ENCODE results near the gene SPTBN1.
A peak's percentile ranks its signal among the peaks of the same experiment; 100 is the strongest.

SPTBN1 gene

GRCh38 chr2:54595999-54596902 lies 140.1 kb downstream of the SPTBN1 start:
- DNase-seq, result no peak

- DNase-seq, result no peak
These were observed 141.2 kb downstream of the SPTBN1 start for GRCh38 chr2:54597153-54597848.

GRCh38 chr2:54598347-54599325 lies 142.5 kb downstream of the SPTBN1 start:
- DNase-seq, result no peak

- DNase-seq, result no peak
These were observed 143.2 kb downstream of the SPTBN1 start for GRCh38 chr2:54599326-54599710.

GRCh38 chr2:54599914-54600313 lies 143.8 kb downstream of the SPTBN1 start:
- peak; percentile 56 for DNase-seq

- DNase-seq, result no peak
These were observed 145.2 kb downstream of the SPTBN1 start for GRCh38 chr2:54601339-54601738.

GRCh38 chr2:54602736-54603322 lies 146.7 kb downstream of the SPTBN1 start:
- DNase-seq, result no peak

GRCh38 chr2:54603357-54603756 lies 147.2 kb downstream of the SPTBN1 start:
- DNase-seq, result no peak

- no peak for DNase-seq
These were observed 147.7 kb downstream of the SPTBN1 start for GRCh38 chr2:54603796-54604195.

- no peak for DNase-seq
These were observed 148.7 kb downstream of the SPTBN1 start for GRCh38 chr2:54604871-54605270.

GRCh38 chr2:54605836-54606235 lies 149.7 kb downstream of the SPTBN1 start:
- DNase-seq, result no peak

GRCh38 chr2:54606393-54606958 lies 150.3 kb downstream of the SPTBN1 start:
- DNase-seq, result peak; percentile 59

- no peak for DNase-seq
These were observed 152.1 kb downstream of the SPTBN1 start for GRCh38 chr2:54608224-54608623.

- DNase-seq, result no peak
These were observed 153.1 kb downstream of the SPTBN1 start for GRCh38 chr2:54609241-54609640.

- no peak for DNase-seq
These were observed 153.5 kb downstream of the SPTBN1 start for GRCh38 chr2:54609647-54610046.

GRCh38 chr2:54610700-54611099 lies 154.6 kb downstream of the SPTBN1 start:
- no peak for DNase-seq

GRCh38 chr2:54611830-54612545 lies 155.9 kb downstream of the SPTBN1 start:
- DNase-seq, result no peak

- DNase-seq, result no peak
These were observed 157.3 kb downstream of the SPTBN1 start for GRCh38 chr2:54613386-54613785.

GRCh38 chr2:54613794-54614257 lies 157.7 kb downstream of the SPTBN1 start:
- DNase-seq, result no peak

GRCh38 chr2:54614819-54615218 lies 158.7 kb downstream of the SPTBN1 start:
- DNase-seq, result no peak

- no peak for DNase-seq
These were observed 159.9 kb downstream of the SPTBN1 start for GRCh38 chr2:54615832-54616534.

Measured in left hindlimb (tissue), 1 donor.